Measurements from ENCODE around the gene CCR7.
A peak's percentile ranks its signal among the peaks of the same experiment; 100 is the strongest.

CCR7 gene

DNA sequence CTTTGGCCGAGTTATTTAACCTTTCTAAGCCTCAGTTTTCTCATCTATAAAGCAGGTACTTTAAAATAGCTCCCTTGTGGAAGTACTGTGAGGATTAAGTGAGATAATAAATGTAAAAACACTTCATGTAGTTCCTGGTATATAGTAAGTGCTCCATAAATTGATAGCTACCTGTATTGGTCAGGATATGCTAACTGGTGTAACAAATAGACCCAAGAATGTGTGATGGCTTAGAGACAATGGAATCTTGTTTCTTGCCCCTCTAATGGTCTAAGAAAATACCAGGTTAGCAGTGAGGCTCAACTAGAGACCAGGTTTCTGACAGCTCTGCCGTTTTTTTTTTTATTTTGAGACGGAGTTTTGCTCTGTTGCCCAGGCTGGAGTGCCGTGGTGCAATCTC is 29.8 kb downstream of the CCR7 start:
- ChIA-PET POLR2A (interaction anchor here (1.1 to 1.8 kb wide), 2 partner anchors 118 to 177 kb away, joined by 4 to 8 read pairs; partner anchors contain the start of gene TOP2A), CTCF (interaction anchor here (0.6 to 12.0 kb wide), 20 partner anchors 11 to 1118 kb away, joined by 3 to 194 read pairs (median 18); partner anchors contain the start of genes CCR7, GJD3, IGFBP4 and TOP2A)

DNA sequence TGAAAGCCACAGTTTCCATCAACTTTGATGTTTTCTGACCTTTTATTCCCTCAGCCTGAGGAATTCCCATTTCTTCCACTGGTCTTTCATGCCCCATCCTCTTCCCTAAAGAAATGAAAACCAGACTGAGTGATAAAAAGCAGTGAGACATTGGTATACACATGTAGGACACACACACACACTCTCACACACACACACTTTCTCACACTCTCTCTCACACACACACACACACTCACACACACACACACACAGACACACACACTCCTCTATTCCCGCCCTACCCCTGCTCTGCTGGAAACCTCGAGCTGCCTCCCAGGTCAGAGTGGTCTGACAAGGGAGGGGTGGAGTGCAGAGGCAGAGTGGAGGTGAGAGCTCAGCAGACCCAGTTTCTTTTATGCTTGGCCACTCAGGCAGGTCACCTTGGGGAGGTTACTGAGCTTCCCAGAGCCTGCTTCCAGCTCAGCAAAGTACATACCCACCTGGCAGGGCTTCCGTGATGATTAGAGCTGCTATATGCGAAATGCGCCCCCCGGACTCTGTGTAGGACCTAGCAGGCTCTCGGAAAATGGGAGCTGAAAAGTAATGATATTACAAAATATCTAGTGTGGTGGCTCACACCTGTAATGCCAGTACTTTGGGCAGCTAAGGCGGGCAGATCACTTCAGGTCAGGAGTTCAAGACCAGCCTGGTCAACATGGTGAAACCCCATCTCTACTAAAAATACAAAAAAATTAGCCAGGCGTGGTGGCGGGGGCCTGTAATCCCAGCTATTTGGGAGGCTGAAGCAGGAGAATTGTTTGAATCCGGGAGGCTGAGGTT is 30.7 kb downstream of the CCR7 start:
- no peak overlapping the region for H3K4me3 ChIP-seq (ENCODE audit: low read depth, low read length)
- TF ChIP-seq SCRT1 (tag by site-specific recombination; IDR thresholded peaks at IDR 0.05; ENCODE audit: borderline replicate concordance) = no peak
- TF ChIP-seq PRDM1 (tag by site-specific recombination; IDR thresholded peaks at IDR 0.05) = peak; percentile 93
- TF ChIP-seq HOXC10 (CRISPR knock-in tag; IDR thresholded peaks at IDR 0.05) = no peak
- TF ChIP-seq ZNF433 (tag by site-specific recombination; IDR thresholded peaks at IDR 0.05; ENCODE audit: low read depth) = no peak
- no peak for TF ChIP-seq RBAK (tag by site-specific recombination; IDR thresholded peaks at IDR 0.05)
- TF ChIP-seq ZSCAN4 (tag by site-specific recombination; IDR thresholded peaks at IDR 0.05) = peak; percentile 74
- TF ChIP-seq ZBTB1 (tag by site-specific recombination; IDR thresholded peaks at IDR 0.05) = no peak
- no peak for TF ChIP-seq TCF7L2 (IDR thresholded peaks at IDR 0.05; ENCODE audit: borderline replicate concordance, low read depth, low read length)
- TF ChIP-seq ZNF521 (tag by site-specific recombination; IDR thresholded peaks at IDR 0.05) = no peak
- TF ChIP-seq ZNF558 (tag by site-specific recombination; IDR thresholded peaks at IDR 0.05) = no peak
- no peak for TF ChIP-seq ZNF174 (tag by site-specific recombination; IDR thresholded peaks at IDR 0.05)
- TF ChIP-seq ZNF768 (tag by site-specific recombination; IDR thresholded peaks at IDR 0.05) = no peak
- no peak for TF ChIP-seq KLF10 (tag by site-specific recombination; IDR thresholded peaks at IDR 0.05)
- 0 out of 2 replicates have a peak, but pooled peaks have one; percentile 20 for TF ChIP-seq KLF17 (tag by site-specific recombination; IDR thresholded peaks at IDR 0.05)
- no peaks in the 10 kb centered on the region for H3K36me3 ChIP-seq (ENCODE audit: control insufficient read depth in 2 of 2, insufficient read depth in 1 of 2, low read length in 2 of 2)
- CTCF ChIA-PET = interaction anchor here (0.6 to 12.0 kb wide), 35 partner anchors 11 to 1119 kb away, joined by 3 to 194 read pairs (median 8); partner anchors contain the start of genes CCR7, GJD3, IGFBP4 and TOP2A
- H3K9me3 ChIP-seq (ENCODE audit: control insufficient read depth, insufficient read depth, low read depth, low read length) = no peaks in the 10 kb centered on the region
- H3K4me1 ChIP-seq (ENCODE audit: control insufficient read depth, insufficient read depth, low read length) = no peaks in the 10 kb centered on the region
- H3K27ac ChIP-seq (ENCODE audit: extremely low read depth, low read depth, low read length) = no peak overlapping the region
- POLR2A ChIA-PET = interaction anchor here (0.5 to 1.8 kb wide), 5 partner anchors 58 to 217 kb away, joined by 3 to 8 read pairs (median 4); partner anchors contain the start of gene TOP2A

More for the DNA sequence above, 29.8 kb downstream of the CCR7 start:
- H3K4me3 ChIP-seq (ENCODE audit: low read depth, low read length) = no peak overlapping the region
- TF ChIP-seq KLF8 (tag by site-specific recombination; IDR thresholded peaks at IDR 0.05) = no peak
- no peak for TF ChIP-seq ZNF488 (tag by site-specific recombination; IDR thresholded peaks at IDR 0.05)
- peak; percentile 57; the same call in 1 of the 2 replicates for TF ChIP-seq ZNF664 (tag by site-specific recombination; IDR thresholded peaks at IDR 0.05)
- H3K27ac ChIP-seq (ENCODE audit: extremely low read depth, low read depth, low read length) = no peak overlapping the region
- no peaks in the 10 kb centered on the region for H3K4me1 ChIP-seq (ENCODE audit: control insufficient read depth, insufficient read depth, low read length)
- no peaks in the 10 kb centered on the region for H3K36me3 ChIP-seq (ENCODE audit: control insufficient read depth in 2 of 2, insufficient read depth in 1 of 2, low read length in 2 of 2)
- H3K9me3 ChIP-seq (ENCODE audit: control insufficient read depth, insufficient read depth, low read depth, low read length) = no peaks in the 10 kb centered on the region

DNA sequence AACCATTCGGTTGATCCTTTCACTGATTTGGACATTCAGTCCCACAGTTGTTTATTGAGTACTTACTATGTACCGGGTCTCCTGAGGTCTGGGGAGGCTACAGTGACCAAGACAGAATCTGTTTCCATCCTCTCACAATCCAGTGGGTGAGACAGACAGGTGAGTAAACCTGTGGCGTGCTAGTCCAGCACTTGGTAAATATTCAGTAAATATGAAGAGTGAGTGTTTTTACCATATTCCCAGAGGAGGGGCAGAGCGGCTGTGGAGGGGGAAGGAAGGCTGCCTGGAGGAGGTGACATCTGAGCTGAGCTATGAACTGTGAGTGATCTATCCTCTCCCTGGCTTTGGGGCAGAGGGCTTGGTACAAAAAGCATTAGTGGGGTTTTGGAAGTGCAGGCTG is 31.4 kb downstream of the CCR7 start:
- H3K36me3 ChIP-seq (ENCODE audit: control insufficient read depth in 2 of 2, insufficient read depth in 1 of 2, low read length in 2 of 2) = no peaks in the 10 kb centered on the region
- no peaks in the 10 kb centered on the region for H3K9me3 ChIP-seq (ENCODE audit: control insufficient read depth, insufficient read depth, low read depth, low read length)
- H3K4me3 ChIP-seq (ENCODE audit: low read depth, low read length) = no peak overlapping the region
- ChIA-PET CTCF (interaction anchor here (0.5 to 12.0 kb wide), 48 partner anchors 10 to 1045 kb away, joined by 3 to 194 read pairs (median 7); partner anchors contain the start of genes CCR7, GJD3, IGFBP4 and TOP2A), POLR2A (interaction anchor here (0.5 to 2.9 kb wide), 15 partner anchors 14 to 217 kb away, joined by 3 to 18 read pairs (median 4); partner anchors contain the start of gene TOP2A)
- TF ChIP-seq ZNF664 (tag by site-specific recombination; IDR thresholded peaks at IDR 0.05) (peak; percentile 69), ZBTB48 (tag by site-specific recombination; IDR thresholded peaks at IDR 0.05) (no peak)
- no peaks in the 10 kb centered on the region for H3K4me1 ChIP-seq (ENCODE audit: control insufficient read depth, insufficient read depth, low read length)
- H3K27ac ChIP-seq (ENCODE audit: extremely low read depth, low read depth, low read length) = no peak overlapping the region

Data from HEK293 (cell line).